Activated CD4-positive, alpha-beta T cell treated with anti-CD3 and anti-CD28 coated beads, Interleukin-2, amount 50 U/mL, for 16 hours (primary cell): Measurements from ENCODE around the gene FMNL2.

Experiments
- DNase-seq: peaks from one replicate; pipeline ENCODE4 v3.0.0-alpha.2; 2020

Gene FMNL2

GRCh38 chr2:152339556-152340286, 4.7 kb downstream of the FMNL2 start:
- DNase-seq = no peak

GRCh38 chr2:152342259-152343046, 7.5 kb downstream of the FMNL2 start:
- DNase-seq = no peak

- DNase-seq = no peak
Observed at GRCh38 chr2:152343426-152343825, 8.5 kb downstream of the FMNL2 start.

GRCh38 chr2:152344579-152345195, 9.7 kb downstream of the FMNL2 start:
- no peak for DNase-seq

GRCh38 chr2:152347076-152347475, 12.1 kb downstream of the FMNL2 start:
- no peak for DNase-seq

GRCh38 chr2:152348388-152348787, 13.4 kb downstream of the FMNL2 start:
- no peak for DNase-seq

- DNase-seq = no peak
Observed at GRCh38 chr2:152349416-152349815, 14.4 kb downstream of the FMNL2 start.

- no peak for DNase-seq
Observed at GRCh38 chr2:152350155-152350679, 15.2 kb downstream of the FMNL2 start.

GRCh38 chr2:152352616-152353015, 17.6 kb downstream of the FMNL2 start:
- no peak for DNase-seq

- DNase-seq = no peak
Observed at GRCh38 chr2:152353364-152353763, 18.4 kb downstream of the FMNL2 start.

- DNase-seq = no peak
Observed at GRCh38 chr2:152354069-152354755, 19.2 kb downstream of the FMNL2 start.

- DNase-seq = no peak
Observed at GRCh38 chr2:152354909-152355308, 19.9 kb downstream of the FMNL2 start.

- no peak for DNase-seq
Observed at GRCh38 chr2:152355409-152355831, 20.4 kb downstream of the FMNL2 start.

- DNase-seq = no peak
Observed at GRCh38 chr2:152359573-152360363, 24.8 kb downstream of the FMNL2 start.

GRCh38 chr2:152363936-152364335, 29.0 kb downstream of the FMNL2 start:
- DNase-seq = no peak

- DNase-seq = no peak
Observed at GRCh38 chr2:152367547-152368390, 32.8 kb downstream of the FMNL2 start.

- no peak for DNase-seq
Observed at GRCh38 chr2:152369176-152369860, 34.3 kb downstream of the FMNL2 start.

GRCh38 chr2:152370783-152371182, 35.8 kb downstream of the FMNL2 start:
- DNase-seq = no peak

- DNase-seq = no peak
Observed at GRCh38 chr2:152372438-152372984, 37.5 kb downstream of the FMNL2 start.

- no peak for DNase-seq
Observed at GRCh38 chr2:152375174-152375573, 40.2 kb downstream of the FMNL2 start.
